OCI-LY1 (cell line): ENCODE measurements around the gene ARHGEF19.

Experiments used
- H2AFZ ChIP-seq: fragments of 200-600 bp; sonication (generic), shearing (Covaris generic); 2 replicates; pipeline ENCODE4 v1.6.0; 2014; ENCODE audit warnings: antibody characterized with exemption, mild to moderate bottlenecking, low read length
- H3F3A ChIP-seq: fragments of 200-600 bp; sonication (generic), shearing (Covaris generic); 2 replicates; pipeline ENCODE4 v1.6.0; 2014; ENCODE audit warnings: mild to moderate bottlenecking, antibody characterized with exemption, low read length, moderate library complexity; ENCODE audit not compliant: insufficient read depth
- H3K27ac ChIP-seq: fragments of 200-600 bp; sonication (generic); 2 replicates; pipeline ENCODE4 v1.5.1; 2014; ENCODE audit warnings: low read length, mixed run types, mild to moderate bottlenecking, low read depth; ENCODE audit not compliant: poor library complexity, severe bottlenecking
- H3K27me3 ChIP-seq: fragments of 200-600 bp; sonication (generic); 2 replicates; pipeline ENCODE4 v1.6.0; 2014; ENCODE audit warnings: antibody characterized with exemption, mild to moderate bottlenecking, low read length, moderate library complexity; ENCODE audit not compliant: insufficient read depth
- H3K36me3 ChIP-seq: fragments of 200-600 bp; sonication (generic); 2 replicates; pipeline ENCODE4 v1.6.1; 2014; ENCODE audit warnings: mild to moderate bottlenecking, antibody characterized with exemption, low read length, moderate library complexity, mixed read lengths; ENCODE audit not compliant: insufficient read depth
- H3K4me1 ChIP-seq: fragments of 200-600 bp; sonication (generic); 2 replicates; pipeline ENCODE4 v1.5.1; 2014; ENCODE audit warnings: mild to moderate bottlenecking, low read length, moderate library complexity; ENCODE audit not compliant: insufficient read depth, severe bottlenecking
- H3K4me2 ChIP-seq: fragments of 200-600 bp; sonication (generic), shearing (Covaris generic); 2 replicates; pipeline ENCODE4 v1.6.1; 2014; ENCODE audit warnings: low read length
- H3K4me3 ChIP-seq: fragments of 200-600 bp; sonication (generic); 2 replicates; pipeline ENCODE4 v1.5.1; 2014; ENCODE audit warnings: low read length, low read depth, mild to moderate bottlenecking, mixed read lengths; ENCODE audit not compliant: poor library complexity, severe bottlenecking
- H3K79me2 ChIP-seq: fragments of 200-600 bp; shearing (Covaris generic); 2 replicates; pipeline ENCODE4 v1.6.1; 2016; ENCODE audit warnings: mixed run types, low read length, mixed read lengths; ENCODE audit not compliant: insufficient read depth
- H3K9ac ChIP-seq: fragments of 200-600 bp; sonication (generic), shearing (Covaris generic); 2 replicates; pipeline ENCODE4 v1.6.1; 2014; ENCODE audit warnings: mild to moderate bottlenecking, low read length, mixed read lengths
- H3K9me2 ChIP-seq: fragments of 200-600 bp; sonication (generic), shearing (Covaris generic); 2 replicates; pipeline ENCODE4 v1.6.1; 2014; ENCODE audit warnings: low read depth, mild to moderate bottlenecking, low read length, mixed read lengths
- H3K9me3 ChIP-seq: fragments of 200-600 bp; shearing (Covaris generic); 2 replicates; pipeline ENCODE4 v1.6.1; 2014; ENCODE audit warnings: low read length, mixed read lengths
- H4K20me1 ChIP-seq: fragments of 200-600 bp; sonication (generic), shearing (Covaris generic); 2 replicates; pipeline ENCODE4 v1.6.0; 2016; ENCODE audit warnings: mild to moderate bottlenecking, low read length; ENCODE audit not compliant: insufficient read depth
- EZH2 ChIP-seq: fragments of 200-600 bp; sonication (generic), shearing (Covaris generic); IDR thresholded peaks from 2 replicates; pipeline ENCODE4 v1.8.0; 2017; ENCODE audit warnings: borderline replicate concordance, mixed run types, mild to moderate bottlenecking, antibody characterized with exemption, low read length, moderate library complexity, mixed read lengths
- TF ChIP-seq, protein P1 (sequence below): fragments of 200-600 bp; sonication (generic), shearing (Covaris generic); IDR thresholded peaks from 2 replicates; pipeline ENCODE4 v1.5.1; 2017; ENCODE audit warnings: mild to moderate bottlenecking, antibody characterized with exemption, low read length, moderate library complexity, mixed read lengths

Gene ARHGEF19

DNA sequence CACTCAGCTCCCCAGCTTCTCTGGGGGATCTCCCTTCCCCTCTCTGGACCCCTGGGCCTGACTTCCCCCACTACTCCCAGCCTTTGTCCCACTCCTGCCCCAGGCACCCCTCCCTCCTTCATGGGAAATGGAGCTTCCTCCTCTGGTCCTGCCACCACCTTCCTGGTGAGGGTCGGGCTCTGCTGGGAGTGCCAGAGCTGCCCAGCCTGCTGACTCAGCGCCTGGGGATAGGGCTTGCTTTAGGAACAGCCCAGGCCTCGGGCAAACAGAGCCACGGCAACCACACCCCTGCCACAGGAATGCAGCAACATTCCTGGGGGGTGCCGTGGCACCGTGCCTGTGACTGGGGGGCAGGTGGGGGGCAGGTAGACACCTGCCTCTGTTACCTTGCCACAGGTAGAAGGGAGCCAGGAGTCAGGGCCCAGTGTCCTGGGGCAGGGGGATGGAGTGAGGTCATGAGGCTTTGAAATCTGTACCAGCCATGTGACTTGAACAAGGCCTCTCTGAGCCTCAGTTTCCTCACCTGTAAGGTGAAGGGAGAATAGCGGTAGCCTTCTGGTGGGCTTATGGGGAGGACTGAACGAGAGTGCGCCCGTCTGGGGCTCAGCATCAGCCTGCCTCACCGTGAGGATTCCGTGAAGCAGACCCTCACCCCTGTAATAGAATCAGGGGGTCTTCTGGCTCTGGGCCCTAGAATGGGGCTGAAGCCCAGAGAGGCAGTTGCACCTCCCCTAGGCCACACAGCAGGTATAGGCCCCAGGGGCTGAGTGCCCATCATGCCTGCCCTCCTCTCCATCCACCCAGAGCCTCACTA, 38.8 kb downstream of the ARHGEF19 start:
- no peak overlapping the region for H3K4me3 ChIP-seq
- TF ChIP-seq, protein P1, sequence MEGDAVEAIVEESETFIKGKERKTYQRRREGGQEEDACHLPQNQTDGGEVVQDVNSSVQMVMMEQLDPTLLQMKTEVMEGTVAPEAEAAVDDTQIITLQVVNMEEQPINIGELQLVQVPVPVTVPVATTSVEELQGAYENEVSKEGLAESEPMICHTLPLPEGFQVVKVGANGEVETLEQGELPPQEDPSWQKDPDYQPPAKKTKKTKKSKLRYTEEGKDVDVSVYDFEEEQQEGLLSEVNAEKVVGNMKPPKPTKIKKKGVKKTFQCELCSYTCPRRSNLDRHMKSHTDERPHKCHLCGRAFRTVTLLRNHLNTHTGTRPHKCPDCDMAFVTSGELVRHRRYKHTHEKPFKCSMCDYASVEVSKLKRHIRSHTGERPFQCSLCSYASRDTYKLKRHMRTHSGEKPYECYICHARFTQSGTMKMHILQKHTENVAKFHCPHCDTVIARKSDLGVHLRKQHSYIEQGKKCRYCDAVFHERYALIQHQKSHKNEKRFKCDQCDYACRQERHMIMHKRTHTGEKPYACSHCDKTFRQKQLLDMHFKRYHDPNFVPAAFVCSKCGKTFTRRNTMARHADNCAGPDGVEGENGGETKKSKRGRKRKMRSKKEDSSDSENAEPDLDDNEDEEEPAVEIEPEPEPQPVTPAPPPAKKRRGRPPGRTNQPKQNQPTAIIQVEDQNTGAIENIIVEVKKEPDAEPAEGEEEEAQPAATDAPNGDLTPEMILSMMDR, result no peak
- no peak for TF ChIP-seq EZH2
- H3K36me3 ChIP-seq, result no peaks in the 10 kb centered on the region
- H3K27me3 ChIP-seq, result peaks cover 5% of the 10 kb centered on the region; the same call in 1 of the 2 replicates
- H3K79me2 ChIP-seq, result no peaks in the 10 kb centered on the region
- H3F3A ChIP-seq, result no peaks in the 10 kb centered on the region
- H3K4me1 ChIP-seq, result peaks cover 21% of the 10 kb centered on the region
- H3K9me2 ChIP-seq, result no peaks in the 10 kb centered on the region
- no peak overlapping the region for H3K4me2 ChIP-seq
- H2AFZ ChIP-seq, result no peak overlapping the region
- H3K9me3 ChIP-seq, result no peaks in the 10 kb centered on the region
- no peak overlapping the region for H3K9ac ChIP-seq
- no peak overlapping the region for H3K27ac ChIP-seq
- H4K20me1 ChIP-seq, result no peaks in the 10 kb centered on the region

DNA sequence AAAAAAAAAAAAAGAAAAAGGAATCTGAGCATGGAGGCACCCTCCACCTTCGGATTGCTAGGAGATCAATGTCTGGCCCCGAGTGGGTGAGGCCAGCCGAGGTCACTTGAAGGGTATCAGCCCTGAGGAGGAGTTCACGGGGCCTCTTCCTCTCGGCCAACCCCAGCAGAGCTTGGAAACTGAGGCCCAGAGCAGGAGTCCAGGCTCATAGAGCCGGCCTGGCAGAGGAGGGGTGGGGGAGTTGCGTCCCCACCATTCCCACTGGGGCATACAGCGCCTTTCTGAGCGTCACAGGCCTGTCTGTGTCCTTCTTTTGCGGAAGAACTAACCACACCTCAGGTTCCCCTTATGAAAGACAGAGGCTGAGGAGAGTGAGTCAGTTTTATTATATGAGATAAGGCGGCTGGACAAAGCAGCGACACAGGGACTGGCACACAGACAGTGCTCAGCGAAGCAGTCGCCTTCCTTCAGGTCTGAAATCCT, 39.4 kb downstream of the ARHGEF19 start:
- Histone ChIP-seq H3K4me1 (peaks cover 27% of the 10 kb centered on the region), H3K4me3 (no peak overlapping the region), H2AFZ (no peak overlapping the region), H3K27ac (no peak overlapping the region), H3K4me2 (no peak overlapping the region), H3K9ac (no peak overlapping the region), H3K9me3 (no peaks in the 10 kb centered on the region), H3K27me3 (peaks cover 5% of the 10 kb centered on the region; the same call in 1 of the 2 replicates), H3K9me2 (no peaks in the 10 kb centered on the region), H3K79me2 (no peaks in the 10 kb centered on the region), H3F3A (no peaks in the 10 kb centered on the region), H3K36me3 (no peaks in the 10 kb centered on the region), H4K20me1 (no peaks in the 10 kb centered on the region)
- TF ChIP-seq, protein P1, result no peak
- no peak for TF ChIP-seq EZH2

DNA sequence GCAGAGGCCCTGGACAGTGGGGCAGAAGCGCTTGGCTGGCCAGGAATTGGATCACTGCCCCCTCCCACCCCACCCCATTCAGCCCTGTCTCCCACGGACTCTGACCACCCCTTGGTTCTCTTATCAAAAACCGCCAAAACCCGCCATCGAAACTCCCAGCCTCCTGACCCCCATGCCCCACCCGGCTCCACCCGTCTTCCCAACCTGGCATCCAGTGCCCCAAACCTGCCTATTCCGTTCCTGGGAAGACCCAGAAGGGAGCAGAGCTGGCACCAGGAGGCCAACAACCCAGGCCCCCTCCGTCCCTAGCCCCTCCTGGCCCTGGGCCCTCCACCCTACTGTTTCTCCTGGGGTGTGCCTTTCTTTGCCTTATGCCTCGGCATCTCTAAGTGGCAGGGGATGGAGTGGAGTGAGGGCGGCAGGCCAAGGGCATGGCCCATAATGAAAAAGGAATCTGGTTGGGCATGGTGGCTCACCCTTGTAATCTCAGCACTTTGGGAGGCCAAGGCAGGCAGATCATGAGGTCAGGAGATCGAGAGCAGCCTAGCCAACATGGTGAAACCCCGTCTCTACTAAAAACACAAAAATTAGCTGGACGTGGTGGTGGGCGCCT, 40.1 kb downstream of the ARHGEF19 start:
- no peaks in the 10 kb centered on the region for H3K9me2 ChIP-seq
- no peak overlapping the region for H3K4me3 ChIP-seq
- H3K9me3 ChIP-seq, result no peaks in the 10 kb centered on the region
- no peaks in the 10 kb centered on the region for H3K36me3 ChIP-seq
- H2AFZ ChIP-seq, result no peak overlapping the region
- no peaks in the 10 kb centered on the region for H3F3A ChIP-seq
- H3K4me2 ChIP-seq, result no peak overlapping the region
- H4K20me1 ChIP-seq, result no peaks in the 10 kb centered on the region
- H3K27ac ChIP-seq, result no peak overlapping the region
- H3K79me2 ChIP-seq, result no peaks in the 10 kb centered on the region
- peaks cover 27% of the 10 kb centered on the region for H3K4me1 ChIP-seq
- peaks cover 5% of the 10 kb centered on the region; the same call in 1 of the 2 replicates for H3K27me3 ChIP-seq
- no peak overlapping the region for H3K9ac ChIP-seq
- TF ChIP-seq, protein P1, result no peak
- TF ChIP-seq EZH2, result no peak
